Fibroblast of lung (primary cell): ENCODE results near the gene CPB1. TPM values are rescaled to one million over a fixed set of nuclear protein-coding genes. Genes with fewer than 3 reads are reported as not detected.

Experiments used
- DNase-seq, 2 donors: peaks; one replicate each; pipeline versions ENCODE4 v3.0.0 to v3.0.0-alpha.2; 2010; ENCODE audit warnings: low read depth in 2 of 2
- H2AFZ ChIP-seq: 2 replicates; pipeline ENCODE4 v1.5.1; 2012; ENCODE audit warnings: low read length, control low read depth, inconsistent platforms
- H3K27ac ChIP-seq: 2 replicates; pipeline ENCODE4 v1.5.1; 2011; ENCODE audit warnings: low read length, control low read depth; ENCODE audit not compliant: insufficient read depth
- H3K27me3 ChIP-seq: 2 replicates; pipeline ENCODE4 v1.5.1; 2011; ENCODE audit warnings: mild to moderate bottlenecking, low read length; ENCODE audit not compliant: control insufficient read depth, insufficient read depth
- H3K36me3 ChIP-seq: 2 replicates; pipeline ENCODE4 v1.5.1; 2011; ENCODE audit warnings: low read length; ENCODE audit not compliant: control insufficient read depth, insufficient read depth
- H3K4me1 ChIP-seq: 2 replicates; pipeline ENCODE4 v1.5.1; 2011; ENCODE audit warnings: low read length; ENCODE audit not compliant: control insufficient read depth, insufficient read depth; ENCODE audit errors: extremely low read depth
- H3K4me2 ChIP-seq: 2 replicates; pipeline ENCODE4 v1.5.1; 2011; ENCODE audit warnings: low read length, control low read depth; ENCODE audit not compliant: insufficient read depth; ENCODE audit errors: extremely low read depth
- H3K4me3 ChIP-seq, 4 experiments: fragments of 200-600 bp in 1 of 4; sonication (generic) in 1 of 4; replicated peaks in 1 of 4; 2 replicates each; pipeline ENCODE4 v1.5.1; 2011 to 2016; ENCODE audit warnings: low read length in 4 of 4, low read depth in 3 of 4, mild to moderate bottlenecking in 3 of 4, control low read depth in 2 of 4, inconsistent platforms in 1 of 4, mixed read lengths in 1 of 4; ENCODE audit not compliant: insufficient read depth in 1 of 4; ENCODE audit errors: control extremely low read depth in 1 of 4
- H3K79me2 ChIP-seq: 2 replicates; pipeline ENCODE4 v1.5.1; 2012; ENCODE audit warnings: mild to moderate bottlenecking, low read length, inconsistent platforms; ENCODE audit not compliant: control insufficient read depth, insufficient read depth
- H3K9ac ChIP-seq: 2 replicates; pipeline ENCODE4 v1.5.1; 2011; ENCODE audit warnings: mild to moderate bottlenecking, low read length, control low read depth; ENCODE audit not compliant: insufficient read depth
- H3K9me3 ChIP-seq: 2 replicates; pipeline ENCODE4 v1.5.1; 2012; ENCODE audit warnings: low read depth, low read length; ENCODE audit not compliant: control insufficient read depth, insufficient read depth
- H4K20me1 ChIP-seq: 2 replicates; pipeline ENCODE4 v1.5.1; 2011; ENCODE audit warnings: low read length; ENCODE audit not compliant: control insufficient read depth, insufficient read depth; ENCODE audit errors: extremely low read depth
- EZH2 ChIP-seq: IDR thresholded peaks from 2 replicates; pipeline ENCODE4 v1.5.1; 2012; ENCODE audit warnings: low read length, control low read depth, mild to moderate bottlenecking; ENCODE audit errors: missing control alignments
- polyA plus RNA-seq, 2 donors: library from polyadenylated mRNA; depleted of rRNA in 1 of 2; stranded (reverse) in 1 of 2; unstranded in 1 of 2; fragments of >200 nt; gene quantifications; 2 replicates each; pipeline ENCODE4 v1.2.1, GENCODE V29; 2011 to 2012; ENCODE audit warnings: missing spikeins in 1 of 2
- total RNA-seq: library from RNA; depleted of rRNA; stranded (reverse); fragments of >200 nt; gene quantifications from 2 replicates; pipeline ENCODE4 v1.2.1, GENCODE V29; 2014
- TF ChIP-seq, protein P1 (sequence below), 2 donors: IDR thresholded peaks in 1 of 2; conservative IDR thresholded peaks in 1 of 2; 1 replicate in 1 of 2; 2 replicates in 1 of 2; pipeline ENCODE4 v1.5.1; 2011 to 2012; ENCODE audit warnings: low read length in 2 of 2, control low read depth in 1 of 2, inconsistent platforms in 1 of 2, low read depth in 1 of 2, mild to moderate bottlenecking in 1 of 2

The CPB1 gene
- total and polyA plus RNA-seq, 2 donors (not counting 1 experiment from before 2014, with no cell fraction given) = 0.07 TPM; not detected in 1

DNA sequence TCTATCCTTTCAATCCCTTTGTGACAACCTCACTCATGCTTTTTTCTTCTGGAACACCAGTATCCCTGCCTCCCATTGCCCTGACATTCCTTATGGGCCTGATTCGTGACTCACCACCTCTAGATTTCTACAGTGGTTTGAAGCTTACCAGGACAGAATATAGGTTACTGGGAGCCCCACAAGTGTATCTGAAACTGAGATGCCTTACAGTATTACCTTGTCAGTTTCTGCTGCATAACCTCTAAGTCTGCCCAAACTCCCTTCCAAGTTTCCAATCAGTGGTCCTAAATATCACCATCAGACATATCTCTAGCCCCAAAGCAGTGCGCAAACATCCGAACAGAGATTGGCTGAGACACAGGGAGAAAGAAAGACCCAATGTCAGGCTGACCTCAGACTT, 5.6 kb downstream of the CPB1 start:
- H3K4me2 ChIP-seq = no peak overlapping the region
- no peaks in the 10 kb centered on the region for H4K20me1 ChIP-seq
- no peak overlapping the region for H3K4me3 ChIP-seq
- H2AFZ ChIP-seq = no peak overlapping the region
- no peak overlapping the region for H3K27ac ChIP-seq
- H3K79me2 ChIP-seq = no peaks in the 10 kb centered on the region
- peak in 1 of 2 donors; percentile 2 for DNase-seq
- no peaks in the 10 kb centered on the region for H3K4me1 ChIP-seq
- H3K36me3 ChIP-seq = no peaks in the 10 kb centered on the region
- no peaks in the 10 kb centered on the region for H3K9me3 ChIP-seq
- H3K9ac ChIP-seq = no peak overlapping the region
- no peaks in the 10 kb centered on the region for H3K27me3 ChIP-seq
- TF ChIP-seq EZH2 = no peak

DNA sequence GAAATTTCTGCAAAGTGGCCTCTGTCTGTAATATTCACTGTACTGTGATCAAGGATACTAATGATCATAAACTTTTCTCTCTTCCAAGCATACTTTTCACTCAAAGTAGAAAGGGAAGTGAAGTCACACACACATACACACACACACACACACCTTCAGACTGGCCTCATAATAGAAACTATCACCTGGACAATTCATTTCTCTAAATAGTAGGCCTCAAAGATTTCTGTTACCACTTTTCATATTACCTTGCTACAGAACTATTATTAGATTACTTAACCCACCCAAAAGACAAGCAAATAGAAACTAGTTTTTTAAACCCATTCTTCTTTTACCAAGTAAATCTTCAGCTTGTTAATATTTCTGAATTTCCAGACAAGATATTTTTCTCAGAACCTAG, 12.2 kb downstream of the CPB1 start:
- Histone ChIP-seq H3K9ac (no peak overlapping the region), H3K27ac (no peak overlapping the region), H2AFZ (no peak overlapping the region), H3K36me3 (no peaks in the 10 kb centered on the region), H3K4me2 (no peak overlapping the region), H3K27me3 (no peaks in the 10 kb centered on the region), H4K20me1 (no peaks in the 10 kb centered on the region), H3K4me3 (no peak overlapping the region), H3K9me3 (no peaks in the 10 kb centered on the region), H3K4me1 (no peaks in the 10 kb centered on the region), H3K79me2 (no peaks in the 10 kb centered on the region)
- DNase-seq = no peak
- no peak for TF ChIP-seq EZH2
- TF ChIP-seq, protein P1, sequence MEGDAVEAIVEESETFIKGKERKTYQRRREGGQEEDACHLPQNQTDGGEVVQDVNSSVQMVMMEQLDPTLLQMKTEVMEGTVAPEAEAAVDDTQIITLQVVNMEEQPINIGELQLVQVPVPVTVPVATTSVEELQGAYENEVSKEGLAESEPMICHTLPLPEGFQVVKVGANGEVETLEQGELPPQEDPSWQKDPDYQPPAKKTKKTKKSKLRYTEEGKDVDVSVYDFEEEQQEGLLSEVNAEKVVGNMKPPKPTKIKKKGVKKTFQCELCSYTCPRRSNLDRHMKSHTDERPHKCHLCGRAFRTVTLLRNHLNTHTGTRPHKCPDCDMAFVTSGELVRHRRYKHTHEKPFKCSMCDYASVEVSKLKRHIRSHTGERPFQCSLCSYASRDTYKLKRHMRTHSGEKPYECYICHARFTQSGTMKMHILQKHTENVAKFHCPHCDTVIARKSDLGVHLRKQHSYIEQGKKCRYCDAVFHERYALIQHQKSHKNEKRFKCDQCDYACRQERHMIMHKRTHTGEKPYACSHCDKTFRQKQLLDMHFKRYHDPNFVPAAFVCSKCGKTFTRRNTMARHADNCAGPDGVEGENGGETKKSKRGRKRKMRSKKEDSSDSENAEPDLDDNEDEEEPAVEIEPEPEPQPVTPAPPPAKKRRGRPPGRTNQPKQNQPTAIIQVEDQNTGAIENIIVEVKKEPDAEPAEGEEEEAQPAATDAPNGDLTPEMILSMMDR (conservative IDR thresholded peaks at IDR 0.05 in 1 of 2, IDR thresholded peaks at IDR 0.05 in 1 of 2; ENCODE audit: low read depth in 1 of 2, low read length in 2 of 2) = no peak

DNA sequence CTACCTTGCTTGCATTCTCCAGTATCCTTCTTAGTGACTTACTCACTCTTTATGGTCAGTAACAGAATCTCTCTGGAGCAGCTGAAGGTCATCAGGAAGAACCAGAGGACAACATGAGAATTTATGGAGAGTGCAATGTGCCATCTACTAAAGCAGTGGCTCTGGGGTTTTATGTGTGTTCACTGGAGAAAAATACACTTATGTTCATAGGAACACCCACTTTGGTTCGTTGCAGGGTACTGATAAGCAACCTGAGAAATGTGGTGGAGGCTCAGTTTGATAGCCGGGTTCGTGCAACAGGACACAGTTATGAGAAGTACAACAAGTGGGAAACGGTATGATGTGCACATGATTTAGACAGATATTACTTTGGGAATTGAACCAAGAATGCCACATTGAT, 12.8 kb downstream of the CPB1 start:
- H3K27me3 ChIP-seq = no peaks in the 10 kb centered on the region
- no peaks in the 10 kb centered on the region for H3K36me3 ChIP-seq
- H3K9me3 ChIP-seq = no peaks in the 10 kb centered on the region
- no peak overlapping the region for H3K4me3 ChIP-seq
- no peaks in the 10 kb centered on the region for H4K20me1 ChIP-seq
- H3K27ac ChIP-seq = no peak overlapping the region
- H3K4me1 ChIP-seq = no peaks in the 10 kb centered on the region
- H3K79me2 ChIP-seq = no peaks in the 10 kb centered on the region
- TF ChIP-seq, protein P1 (conservative IDR thresholded peaks at IDR 0.05 in 1 of 2, IDR thresholded peaks at IDR 0.05 in 1 of 2; ENCODE audit: low read depth in 1 of 2, low read length in 2 of 2) = no peak
- no peak for TF ChIP-seq EZH2
- no peak overlapping the region for H3K4me2 ChIP-seq
- DNase-seq = no peak
- no peak overlapping the region for H3K9ac ChIP-seq
- H2AFZ ChIP-seq = no peak overlapping the region
